NCI-H1048 (cell line): ENCODE measurements around the gene ING2.
"Not testable (repeated sequence)": the region's sequence is repeated elsewhere in the genome, so short reads cannot be mapped to it uniquely, and the experiment has no call there.

Source experiments
- DNase-seq: peaks from one replicate; lab custom pipeline; 2025; lab: John Stamatoyannopoulos, UW

Gene ING2

GRCh38 chr4:183504930-183505610 is at the start of gene ING2:
TSS of gene ING2 (plus strand) at chr4:183505058. CDS start at chr4:183505196, 138 bp downstream.
- no peak for DNase-seq

GRCh38 chr4:183455431-183456195 is 49.2 kb upstream of the ING2 start:
- DNase-seq = no peak

- DNase-seq = no peak
Measured at GRCh38 chr4:183458005-183458404, 46.9 kb upstream of the ING2 start.

- not testable (repeated sequence) for DNase-seq
Measured at GRCh38 chr4:183463903-183464619, 40.8 kb upstream of the ING2 start.

- not testable (repeated sequence) for DNase-seq
Measured at GRCh38 chr4:183465879-183466278, 39.0 kb upstream of the ING2 start.

- no peak for DNase-seq
Measured at GRCh38 chr4:183467246-183467645, 37.6 kb upstream of the ING2 start.

- no peak for DNase-seq
Measured at GRCh38 chr4:183468210-183469095, 36.4 kb upstream of the ING2 start.

GRCh38 chr4:183469285-183469684 is 35.6 kb upstream of the ING2 start:
- no peak for DNase-seq

- DNase-seq = no peak
Measured at GRCh38 chr4:183469936-183470335, 34.9 kb upstream of the ING2 start.

- no peak for DNase-seq
Measured at GRCh38 chr4:183470821-183471220, 34.0 kb upstream of the ING2 start.

GRCh38 chr4:183471946-183472708 is 32.7 kb upstream of the ING2 start:
- DNase-seq = peak; percentile 38

GRCh38 chr4:183478123-183478522 is 26.7 kb upstream of the ING2 start:
- no peak for DNase-seq

- no peak for DNase-seq
Measured at GRCh38 chr4:183478926-183479325, 25.9 kb upstream of the ING2 start.

- not testable (repeated sequence) for DNase-seq
Measured at GRCh38 chr4:183482515-183483095, 22.3 kb upstream of the ING2 start.

GRCh38 chr4:183483997-183484396 is 20.9 kb upstream of the ING2 start:
- no peak for DNase-seq

GRCh38 chr4:183485411-183486160 is 19.3 kb upstream of the ING2 start:
- DNase-seq = no peak

GRCh38 chr4:183492791-183493222 is 12.1 kb upstream of the ING2 start:
- no peak for DNase-seq

GRCh38 chr4:183493246-183493645 is 11.6 kb upstream of the ING2 start:
- no peak for DNase-seq

- DNase-seq = no peak
Measured at GRCh38 chr4:183495184-183495583, 9.7 kb upstream of the ING2 start.

GRCh38 chr4:183499389-183499788 is 5.5 kb upstream of the ING2 start:
- no peak for DNase-seq
